Kasumi-1 (cell line): ENCODE results near the gene HNRNPCL2.
"Not testable (repeated sequence)": the region's sequence is repeated elsewhere in the genome, so short reads cannot be mapped to it uniquely, and the experiment has no call there.

ENCODE experiments used
- DNase-seq, 2 experiments: peaks; one replicate each; lab custom pipeline; 2025; lab: John Stamatoyannopoulos, UW

HNRNPCL2 gene

GRCh38 chr1:13116754-13117153, at the start of gene HNRNPCL2:
HNRNPCL2 (minus strand) TSS chr1:13116854; CDS start chr1:13116400, 454 bp downstream.
- not testable (repeated sequence) for DNase-seq

DNA sequence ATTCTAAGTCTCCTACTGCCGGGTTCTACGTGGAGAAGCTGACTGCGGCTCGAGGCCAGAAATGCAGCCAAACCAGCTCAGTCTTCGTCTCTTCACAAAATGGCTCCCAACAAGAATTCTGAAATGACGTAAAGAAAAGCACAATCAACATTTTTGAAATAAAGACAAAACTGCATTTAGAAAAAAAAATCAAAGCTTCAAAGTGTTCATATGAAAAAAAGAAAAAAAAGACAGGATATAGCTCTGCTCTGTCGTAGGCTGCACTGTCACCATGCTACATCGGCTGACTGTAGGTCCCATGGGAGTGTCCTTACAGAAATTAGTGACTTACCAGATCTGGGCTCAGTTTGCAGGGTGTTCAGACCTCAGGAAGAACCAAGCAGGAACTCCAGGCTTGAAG, 48.9 kb upstream of the HNRNPCL2 start, which contains the start of gene HNRNPCL4:
Gene HNRNPCL4, minus strand, starts transcription at position 101 of the 400 bp plus-strand sequence. CDS start 164 bp downstream, outside the sequence.
- DNase-seq: not testable (repeated sequence)

DNA sequence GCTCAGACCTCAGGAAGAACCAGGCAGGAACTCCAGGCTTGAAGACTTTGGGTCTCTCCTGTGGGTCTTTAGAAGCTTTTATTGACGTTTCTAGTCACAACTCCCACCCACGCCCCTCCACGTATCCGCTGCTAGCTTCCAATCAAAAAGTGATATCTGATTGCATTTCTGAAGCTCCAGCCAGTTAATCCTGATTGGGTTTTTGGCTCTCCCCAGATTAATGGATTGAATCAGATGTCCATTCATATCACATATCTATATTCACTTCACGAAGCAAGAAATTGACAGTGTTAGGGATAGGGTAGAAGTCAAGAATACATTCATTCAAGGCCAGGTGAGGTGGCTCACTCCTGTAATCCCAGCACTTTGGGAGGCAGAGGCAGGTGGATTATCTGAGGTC, 39.3 kb upstream of the HNRNPCL2 start, which contains the start of gene PRAMEF26:
Gene PRAMEF26, minus strand, starts transcription at position 101 of the 400 bp plus-strand sequence. CDS start 2,914 bp downstream, outside the sequence.
- not testable (repeated sequence) for DNase-seq

- DNase-seq: not testable (repeated sequence)
These were observed 46.2 kb downstream of the HNRNPCL2 start, which contains the start of gene PRAMEF25 for GRCh38 chr1:13070474-13070873. PRAMEF25 (plus strand) TSS chr1:13070774; CDS start chr1:13073694, 2,920 bp downstream.
